Nucleus accumbens (tissue), 56 donors: ENCODE results near the gene RFXAP.
A peak's percentile ranks its signal among the peaks of the same experiment; 100 is the strongest.

Source experiments
- DNase-seq, 56 donors: peaks; one replicate each; lab custom pipeline; 2025; lab: John Stamatoyannopoulos, UW

The RFXAP gene

DNA sequence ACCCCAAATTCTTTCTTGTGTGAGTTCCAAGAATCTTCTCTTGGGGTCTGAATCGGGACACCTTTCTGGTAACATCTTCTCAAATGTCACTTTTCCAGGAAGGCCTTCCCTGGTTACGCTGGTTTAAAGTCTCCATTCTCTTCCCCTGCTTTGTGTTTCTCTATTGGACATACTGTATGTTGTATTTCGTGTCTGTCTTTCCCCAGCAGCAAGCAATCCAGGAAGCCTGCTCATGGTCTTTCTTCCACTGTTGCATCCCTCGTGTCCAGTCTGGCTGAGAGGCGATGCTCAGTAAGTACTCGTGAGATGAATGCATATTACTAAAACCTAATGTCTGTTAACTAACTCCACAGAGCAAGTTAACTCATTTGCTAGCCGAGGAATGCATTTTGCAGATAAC is 43.7 kb downstream of the RFXAP start:
- no peak for DNase-seq

GRCh38 chr13:36865265-36865664 is 46.2 kb downstream of the RFXAP start:
- no peak for DNase-seq

DNA sequence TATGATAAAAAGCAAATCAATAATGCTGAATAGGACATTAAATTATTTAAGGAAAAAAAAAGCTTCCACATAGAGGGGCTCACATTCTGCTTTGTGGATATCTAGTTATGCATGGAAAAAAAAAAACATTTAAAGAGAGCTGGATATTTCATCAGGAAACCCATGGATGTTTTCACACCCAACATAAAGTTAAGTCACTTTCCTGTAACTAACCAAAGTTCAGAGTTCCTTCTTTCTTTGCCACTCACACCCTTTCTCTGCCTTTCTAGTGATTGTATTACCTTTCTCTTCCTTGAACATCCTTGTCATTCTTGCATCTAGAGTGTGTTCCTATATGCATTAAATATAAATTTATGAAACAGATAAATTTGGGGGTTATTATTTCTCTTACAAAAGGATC is 47.2 kb downstream of the RFXAP start:
- no peak for DNase-seq

DNA sequence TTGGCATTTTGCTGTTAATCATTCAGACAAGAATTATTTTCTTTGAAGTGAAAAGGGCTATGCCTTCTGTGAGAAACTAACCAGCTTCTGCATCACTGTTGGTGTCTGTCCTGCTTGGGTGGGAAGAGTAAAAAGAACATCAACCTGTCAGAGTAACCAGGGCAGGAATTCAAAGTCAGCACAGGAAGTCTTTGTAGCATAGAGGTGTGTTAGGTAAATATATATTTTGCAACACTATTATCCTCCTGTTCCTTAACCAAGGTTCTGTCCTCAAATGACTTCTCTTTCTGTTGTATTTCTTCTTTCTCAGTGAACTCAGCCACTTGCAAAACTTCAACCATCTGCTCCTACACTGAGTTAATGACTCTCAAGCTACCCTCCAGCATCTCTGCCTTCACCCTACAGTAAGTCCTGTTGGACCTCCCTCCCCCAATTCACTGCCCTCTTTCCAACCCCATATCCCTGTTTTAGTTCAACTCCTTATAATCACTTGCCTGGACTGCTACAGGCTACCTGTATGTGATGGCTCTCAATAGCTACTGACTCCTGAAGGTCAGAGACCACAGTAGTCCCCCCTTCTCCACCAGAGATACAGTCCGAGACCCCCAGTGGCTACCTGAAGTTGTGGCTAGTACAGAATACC is 51.1 kb downstream of the RFXAP start:
- DNase-seq: no peak

DNA sequence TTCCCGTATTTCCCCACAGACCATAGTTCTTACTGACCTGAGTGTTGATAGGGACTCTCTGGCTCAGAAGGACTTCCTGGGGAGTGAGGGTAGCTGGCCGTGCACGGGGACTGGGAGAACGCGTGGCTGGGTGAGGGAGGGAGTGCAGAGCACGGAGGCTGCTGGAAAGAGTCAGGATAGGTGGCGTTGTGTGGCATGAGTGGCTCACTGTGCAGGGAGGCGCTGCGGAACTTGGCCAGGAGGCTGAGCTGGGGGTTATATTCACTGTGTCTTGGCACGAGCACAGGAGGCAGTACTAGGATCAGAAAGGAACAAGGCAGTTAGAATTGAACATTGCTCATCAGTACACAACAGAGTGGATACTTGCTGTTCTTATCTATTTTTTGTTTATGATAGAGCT is 53.6 kb downstream of the RFXAP start:
- DNase-seq: peak in 36 of 56 donors; percentile 3 to 72 (median 26)

DNA sequence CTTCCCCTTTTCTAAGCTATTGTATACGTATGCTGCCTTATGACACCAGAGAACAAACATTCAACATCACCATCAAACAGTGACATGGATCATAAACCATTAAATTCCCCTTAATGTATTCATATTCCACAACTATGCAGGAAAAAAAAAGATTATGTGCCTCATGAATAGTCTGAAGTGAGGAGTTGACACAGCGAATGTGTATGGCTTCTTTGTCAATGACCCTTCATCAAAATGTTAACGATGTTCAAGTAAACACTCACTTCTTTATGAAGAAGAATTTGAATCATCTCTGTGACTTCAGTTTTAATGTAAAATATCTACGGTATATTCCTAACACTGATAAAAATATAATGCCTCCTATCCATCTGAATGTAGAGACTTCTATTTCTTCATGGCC is 56.4 kb downstream of the RFXAP start:
- DNase-seq: no peak

GRCh38 chr13:36875961-36876360 is 56.9 kb downstream of the RFXAP start:
- no peak for DNase-seq
